GM12878 (cell line): ENCODE measurements around the gene NPC2.

Source experiments
- BRCA1 ChIP-seq: IDR thresholded peaks from 2 replicates; pipeline ENCODE4 v1.6.1; 2011; ENCODE audit warnings: low read depth, low read length, improper control_type of control experiment
- EZH2 ChIP-seq: IDR thresholded peaks from 2 replicates; pipeline ENCODE4 v1.6.1; 2012; ENCODE audit warnings: low read depth, mild to moderate bottlenecking, control low read depth, inconsistent platforms, low read length, borderline replicate concordance; ENCODE audit not compliant: control insufficient read depth
- MXI1 ChIP-seq: fragments of 150-350 bp; IDR thresholded peaks from 2 replicates; pipeline ENCODE4 v1.6.1; 2011; ENCODE audit warnings: low read depth, mild to moderate bottlenecking, inconsistent platforms, low read length, improper control_type of control experiment
- PAX8 ChIP-seq: fragments of 450-650 bp; IDR thresholded peaks from 2 replicates; pipeline ENCODE4 v1.6.1; 2017; ENCODE audit warnings: mild to moderate bottlenecking, moderate library complexity
- TF ChIP-seq, protein P1 (sequence below), 3 experiments: IDR thresholded peaks in 2 of 3; conservative IDR thresholded peaks in 1 of 3; 2 replicates each; pipeline ENCODE4 v1.5.1; 2011; ENCODE audit warnings: low read depth in 3 of 3, low read length in 3 of 3, mild to moderate bottlenecking in 3 of 3, control low read depth in 2 of 3, moderate library complexity in 2 of 3, inconsistent platforms in 1 of 3, mixed read lengths in 1 of 3; ENCODE audit not compliant: control insufficient read depth in 2 of 3, insufficient read depth in 1 of 3; ENCODE audit errors: extremely low read depth in 1 of 3

DNA sequence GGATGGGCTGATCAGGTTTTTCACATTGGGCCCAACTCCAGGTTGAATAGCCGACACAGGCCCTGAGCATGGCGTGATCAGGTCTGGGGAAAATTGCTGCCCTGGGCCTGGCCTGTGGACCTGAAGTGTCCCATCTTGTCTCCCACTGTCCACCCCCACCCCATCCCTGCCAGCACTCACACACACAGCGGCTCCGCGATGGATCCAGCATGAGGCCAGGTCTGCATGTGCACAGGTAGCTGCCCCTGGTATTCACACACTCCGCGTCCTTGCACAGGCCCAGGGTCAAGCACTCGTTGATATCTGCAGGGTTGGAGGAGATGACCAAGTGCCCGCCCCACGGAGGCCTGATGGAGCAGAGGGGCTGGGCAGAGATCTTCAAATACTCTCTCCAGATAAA, 39.1 kb upstream of the NPC2 start:
- TF ChIP-seq EZH2 (no peak), MXI1 (no peak), BRCA1 (no peak), PAX8 (no peak)
- TF ChIP-seq, protein P1, sequence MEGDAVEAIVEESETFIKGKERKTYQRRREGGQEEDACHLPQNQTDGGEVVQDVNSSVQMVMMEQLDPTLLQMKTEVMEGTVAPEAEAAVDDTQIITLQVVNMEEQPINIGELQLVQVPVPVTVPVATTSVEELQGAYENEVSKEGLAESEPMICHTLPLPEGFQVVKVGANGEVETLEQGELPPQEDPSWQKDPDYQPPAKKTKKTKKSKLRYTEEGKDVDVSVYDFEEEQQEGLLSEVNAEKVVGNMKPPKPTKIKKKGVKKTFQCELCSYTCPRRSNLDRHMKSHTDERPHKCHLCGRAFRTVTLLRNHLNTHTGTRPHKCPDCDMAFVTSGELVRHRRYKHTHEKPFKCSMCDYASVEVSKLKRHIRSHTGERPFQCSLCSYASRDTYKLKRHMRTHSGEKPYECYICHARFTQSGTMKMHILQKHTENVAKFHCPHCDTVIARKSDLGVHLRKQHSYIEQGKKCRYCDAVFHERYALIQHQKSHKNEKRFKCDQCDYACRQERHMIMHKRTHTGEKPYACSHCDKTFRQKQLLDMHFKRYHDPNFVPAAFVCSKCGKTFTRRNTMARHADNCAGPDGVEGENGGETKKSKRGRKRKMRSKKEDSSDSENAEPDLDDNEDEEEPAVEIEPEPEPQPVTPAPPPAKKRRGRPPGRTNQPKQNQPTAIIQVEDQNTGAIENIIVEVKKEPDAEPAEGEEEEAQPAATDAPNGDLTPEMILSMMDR (IDR thresholded peaks at IDR 0.05 in 2 of 3, conservative IDR thresholded peaks at IDR 0.05 in 1 of 3; ENCODE audit: control insufficient read depth in 2 of 3, extremely low read depth in 1 of 3, insufficient read depth in 1 of 3, low read depth in 3 of 3, low read length in 3 of 3) = no peak
